ENCODE measurements around the gene CABLES1. TPM values are rescaled to one million over a fixed set of nuclear protein-coding genes. Genes with fewer than 3 reads are reported as not detected.

The CABLES1 gene
- total and polyA plus RNA-seq, 2 of the 8 experiments (the other 6 are each of a cell fraction or from before 2014, with no cell fraction given): 9.2 to 26.4 TPM

DNA sequence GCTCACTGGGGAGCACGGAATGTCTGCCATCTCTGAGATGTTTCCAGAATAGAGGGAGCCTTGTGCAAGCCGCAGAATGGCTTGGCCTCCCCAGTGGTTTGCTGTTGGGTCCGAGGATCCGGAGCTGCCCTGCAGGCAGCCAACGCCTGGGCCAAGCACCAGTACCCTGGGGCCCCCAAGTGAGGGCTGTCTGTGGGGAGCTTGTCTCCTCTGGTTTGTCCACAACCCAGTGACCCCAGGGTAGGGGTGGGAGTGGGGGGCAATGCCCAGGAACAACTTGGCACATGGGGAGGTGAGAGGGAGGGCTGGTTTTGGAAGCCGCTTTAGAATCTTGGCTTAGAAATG lies 147.1 kb downstream of the CABLES1 start:
- Histone ChIP-seq H2BK20ac (ENCODE audit: low read length) (peak overlapping the region; percentile 98; the same call in 1 of the 2 replicates), H2BK5ac (ENCODE audit: low read depth, low read length) (peak overlapping the region; percentile 97), H2BK15ac (ENCODE audit: low read length) (no peak overlapping the region), H3K36me3 (ENCODE audit: control insufficient read depth in 2 of 4, insufficient read depth in 4 of 4, low read length in 3 of 4) (peaks cover 0 to 1% (median 0%) of the 10 kb centered on the region in 4 experiments; a peak in 2 of 8 replicates), H3K4me3 (ENCODE audit: extremely low read depth in 1 of 4, insufficient read depth in 2 of 4, low read depth in 3 of 4, low read length in 4 of 4) (no peak overlapping the region), H3K79me2 (ENCODE audit: control insufficient read depth in 1 of 2, insufficient read depth in 2 of 2, low read length in 2 of 2) (no peaks in the 10 kb centered on the region), H2AK5ac (ENCODE audit: low read depth, low read length) (peak overlapping the region; percentile 90), H4K5ac (ENCODE audit: insufficient read length, low read depth, low read length) (no peak overlapping the region), H3K27me3 (replicated peaks in 1 of 4; ENCODE audit: control insufficient read depth in 3 of 4, extremely low read depth in 1 of 4, insufficient read depth in 3 of 4, low read length in 3 of 4) (no peaks in the 10 kb centered on the region), H2BK12ac (ENCODE audit: low read depth, low read length) (peak overlapping the region; percentile 94), H3K9me3 (ENCODE audit: insufficient read depth in 2 of 2, low read depth in 1 of 2, low read length in 1 of 2) (peaks cover 6 to 7% of the 10 kb centered on the region in 2 experiments; a peak in 2 of 4 replicates), H4K20me1 (replicated peaks in 1 of 2; ENCODE audit: control insufficient read depth in 1 of 2, insufficient read depth in 2 of 2, low read length in 2 of 2) (no peaks in the 10 kb centered on the region), H3K23me2 (ENCODE audit: low read depth, low read length) (0 out of 2 replicates have a peak, but pooled peaks cover 2% of the 10 kb centered on the region), H3K18ac (ENCODE audit: extremely low read depth, low read length) (peak overlapping the region; percentile 96), H3K23ac (ENCODE audit: insufficient read length) (no peak overlapping the region), H3K56ac (replicated peaks; ENCODE audit: insufficient read length, low read depth, low read length) (no peak overlapping the region), H3K79me1 (ENCODE audit: low read depth, low read length) (no peaks in the 10 kb centered on the region), H3K4me2 (ENCODE audit: insufficient read depth in 1 of 2, low read depth in 2 of 2, low read length in 2 of 2) (no peak overlapping the region), H2BK120ac (replicated peaks; ENCODE audit: low read depth, low read length) (peak overlapping the region; percentile 16), H3K4ac (replicated peaks; ENCODE audit: insufficient read length, low read depth, low read length) (peak overlapping the region; percentile 79), H2AFZ (ENCODE audit: low read length) (no peak overlapping the region), H3K14ac (ENCODE audit: insufficient read length) (no peak overlapping the region), H3K4me1 (replicated peaks in 1 of 4; ENCODE audit: control insufficient read depth in 3 of 4, insufficient read depth in 4 of 4, low read length in 3 of 4) (peaks cover 9 to 26% (median 17%) of the 10 kb centered on the region in 4 experiments), H4K91ac (replicated peaks; ENCODE audit: insufficient read length, low read length) (peak overlapping the region; percentile 77), H3K27ac (ENCODE audit: low read depth, low read length) (peak overlapping the region; percentile 34; the same call in 1 of the 2 replicates), H3K9ac (replicated peaks in 1 of 4; ENCODE audit: extremely low read depth in 1 of 4, low read depth in 3 of 4, low read length in 3 of 4) (no peak overlapping the region), H4K8ac (ENCODE audit: extremely low read depth, insufficient read depth, low read length) (0 out of 2 replicates have a peak overlapping the region, but pooled peaks have one; percentile 52)
- CTCF ChIA-PET (ENCODE audit: partially characterized antibody): interaction anchor here (1.0 to 1.2 kb wide), 2 partner anchors 107 to 151 kb away, joined by 3 read pairs; no protein-coding TSS in a partner anchor
- POLR2A ChIA-PET (ENCODE audit: partially characterized antibody): interaction anchor here (0.7 to 2.0 kb wide), 6 partner anchors 11 to 148 kb away, joined by 3 to 9 read pairs (median 4); no protein-coding TSS in a partner anchor
- WGBS, 2 experiments (ENCODE audit: extremely low coverage in 1 of 2, insufficient coverage in 1 of 2, insufficient read length in 1 of 2, insufficient replicate concordance in 2 of 2, low coverage in 1 of 2, low lambda C conversion rate in 2 of 2, missing lambda C conversion rate in 1 of 2): 85% methylated on average over 6 of the region's 6 CpGs; no CpG with 5 or more reads in 1 of the 2 experiments
- DNase-seq (ENCODE audit: low read depth in 1 of 2, low spot score in 2 of 2): no peak
- no peak for FAIRE-seq
- no peak for TF ChIP-seq SP2 (IDR thresholded peaks at IDR 0.05; ENCODE audit: low read length)
